Kidney capillary endothelial cell (primary cell): ENCODE measurements around the gene DRAM1.
"Not testable (repeated sequence)": the region's sequence is repeated elsewhere in the genome, so short reads cannot be mapped to it uniquely, and the experiment has no call there.

Experiments
- DNase-seq: peaks from one replicate; pipeline ENCODE4 v3.0.0-alpha.2; 2018; ENCODE audit warnings: low spot score

Gene DRAM1

GRCh38 chr12:101906226-101906625 lies 28.8 kb downstream of the DRAM1 start:
- no peak for DNase-seq

GRCh38 chr12:101908395-101908794 lies 31.0 kb downstream of the DRAM1 start:
- no peak for DNase-seq

- no peak for DNase-seq
These were observed 32.3 kb downstream of the DRAM1 start for GRCh38 chr12:101909646-101910045.

GRCh38 chr12:101915841-101916240 lies 38.5 kb downstream of the DRAM1 start:
- no peak for DNase-seq

- not testable (repeated sequence) for DNase-seq
These were observed 41.4 kb downstream of the DRAM1 start for GRCh38 chr12:101918805-101919204.

GRCh38 chr12:101919447-101919846 lies 42.1 kb downstream of the DRAM1 start:
- no peak for DNase-seq

- DNase-seq = no peak
These were observed 43.5 kb downstream of the DRAM1 start for GRCh38 chr12:101920906-101921305.

- DNase-seq = no peak
These were observed 45.8 kb downstream of the DRAM1 start for GRCh38 chr12:101923045-101923718.

GRCh38 chr12:101924618-101925017 lies 47.2 kb downstream of the DRAM1 start:
- no peak for DNase-seq

GRCh38 chr12:101925361-101925760 lies 48.0 kb downstream of the DRAM1 start:
- DNase-seq = no peak

- DNase-seq = no peak
These were observed 48.6 kb downstream of the DRAM1 start for GRCh38 chr12:101925935-101926334.

- no peak for DNase-seq
These were observed 49.7 kb downstream of the DRAM1 start for GRCh38 chr12:101927036-101927435.

- no peak for DNase-seq
These were observed 50.6 kb downstream of the DRAM1 start for GRCh38 chr12:101927999-101928398.

GRCh38 chr12:101928556-101928955 lies 51.2 kb downstream of the DRAM1 start:
- no peak for DNase-seq

- no peak for DNase-seq
These were observed 52.1 kb downstream of the DRAM1 start for GRCh38 chr12:101929365-101930041.

GRCh38 chr12:101931498-101932326 lies 54.3 kb downstream of the DRAM1 start:
- DNase-seq = no peak

GRCh38 chr12:101933866-101934514 lies 56.6 kb downstream of the DRAM1 start:
- DNase-seq = no peak

GRCh38 chr12:101935890-101936746 lies 58.7 kb downstream of the DRAM1 start:
- DNase-seq = peak; percentile 61

- DNase-seq = no peak
These were observed 61.9 kb downstream of the DRAM1 start for GRCh38 chr12:101939306-101939705.

GRCh38 chr12:101939856-101940265 lies 62.5 kb downstream of the DRAM1 start:
- DNase-seq = peak; percentile 60

- no peak for DNase-seq
These were observed 63.1 kb downstream of the DRAM1 start for GRCh38 chr12:101940400-101940950.
